IPS-15b (cell line): ENCODE results near the gene TBX2.
"Not testable (repeated sequence)": the region's sequence is repeated elsewhere in the genome, so short reads cannot be mapped to it uniquely, and the experiment has no call there.

Experiments
- H3K27me3 ChIP-seq: one replicate; pipeline ENCODE4 v1.6.1; 2013; ENCODE audit warnings: low read length; ENCODE audit not compliant: control insufficient read depth, insufficient read depth
- H3K36me3 ChIP-seq: one replicate; pipeline ENCODE4 v1.6.1; 2013; ENCODE audit warnings: low read length; ENCODE audit not compliant: control insufficient read depth, insufficient read depth
- H3K4me1 ChIP-seq: one replicate; pipeline ENCODE4 v1.6.1; 2013; ENCODE audit warnings: mild to moderate bottlenecking, low read length; ENCODE audit not compliant: control insufficient read depth, insufficient read depth
- H3K4me3 ChIP-seq: one replicate; pipeline ENCODE4 v1.5.1; 2013; ENCODE audit warnings: low read depth, low read length
- H3K9ac ChIP-seq: one replicate; pipeline ENCODE4 v1.6.1; 2013; ENCODE audit warnings: low read depth, mild to moderate bottlenecking, low read length
- H3K9me3 ChIP-seq: one replicate; pipeline ENCODE4 v1.6.1; 2013; ENCODE audit warnings: mild to moderate bottlenecking, low read length; ENCODE audit not compliant: control insufficient read depth, insufficient read depth

The TBX2 gene

DNA sequence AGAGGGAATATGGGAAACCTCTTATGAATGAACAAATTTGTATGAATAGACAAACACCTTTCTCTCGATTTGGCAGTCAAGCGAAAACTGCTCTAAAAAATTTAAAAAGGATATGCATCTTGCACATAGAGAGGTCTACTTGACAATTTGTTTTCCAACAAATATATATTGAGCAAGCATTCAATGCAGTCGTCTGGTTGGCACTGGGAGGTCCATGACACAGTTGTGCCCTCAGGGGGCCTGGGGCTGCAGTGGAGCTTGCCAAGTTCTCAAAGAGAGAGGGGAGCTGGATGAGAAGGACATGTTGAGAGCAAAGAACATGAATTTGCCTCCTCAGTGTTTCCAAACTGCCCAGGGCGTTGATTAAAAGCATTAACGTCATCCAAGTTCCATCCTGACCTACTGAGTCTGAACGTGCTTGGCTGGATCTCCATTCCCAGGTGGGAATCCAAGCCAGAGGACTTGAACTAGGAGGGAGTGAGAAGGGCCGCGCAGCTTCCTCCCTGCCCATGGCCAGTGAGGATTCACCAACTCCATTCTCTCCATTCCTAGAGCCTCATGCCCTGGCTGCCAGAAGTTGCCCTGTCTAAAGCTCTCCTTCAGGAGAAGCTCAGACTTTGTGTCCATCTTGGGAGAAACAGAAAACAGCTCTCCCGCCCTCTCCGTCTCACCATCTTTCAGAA is 24.5 kb downstream of the TBX2 start:
- no peak overlapping the region for H3K4me3 ChIP-seq
- no peaks in the 10 kb centered on the region for H3K9me3 ChIP-seq
- H3K36me3 ChIP-seq = no peaks in the 10 kb centered on the region
- no peak overlapping the region for H3K9ac ChIP-seq
- H3K27me3 ChIP-seq = peaks cover 30% of the 10 kb centered on the region
- H3K4me1 ChIP-seq = no peaks in the 10 kb centered on the region

DNA sequence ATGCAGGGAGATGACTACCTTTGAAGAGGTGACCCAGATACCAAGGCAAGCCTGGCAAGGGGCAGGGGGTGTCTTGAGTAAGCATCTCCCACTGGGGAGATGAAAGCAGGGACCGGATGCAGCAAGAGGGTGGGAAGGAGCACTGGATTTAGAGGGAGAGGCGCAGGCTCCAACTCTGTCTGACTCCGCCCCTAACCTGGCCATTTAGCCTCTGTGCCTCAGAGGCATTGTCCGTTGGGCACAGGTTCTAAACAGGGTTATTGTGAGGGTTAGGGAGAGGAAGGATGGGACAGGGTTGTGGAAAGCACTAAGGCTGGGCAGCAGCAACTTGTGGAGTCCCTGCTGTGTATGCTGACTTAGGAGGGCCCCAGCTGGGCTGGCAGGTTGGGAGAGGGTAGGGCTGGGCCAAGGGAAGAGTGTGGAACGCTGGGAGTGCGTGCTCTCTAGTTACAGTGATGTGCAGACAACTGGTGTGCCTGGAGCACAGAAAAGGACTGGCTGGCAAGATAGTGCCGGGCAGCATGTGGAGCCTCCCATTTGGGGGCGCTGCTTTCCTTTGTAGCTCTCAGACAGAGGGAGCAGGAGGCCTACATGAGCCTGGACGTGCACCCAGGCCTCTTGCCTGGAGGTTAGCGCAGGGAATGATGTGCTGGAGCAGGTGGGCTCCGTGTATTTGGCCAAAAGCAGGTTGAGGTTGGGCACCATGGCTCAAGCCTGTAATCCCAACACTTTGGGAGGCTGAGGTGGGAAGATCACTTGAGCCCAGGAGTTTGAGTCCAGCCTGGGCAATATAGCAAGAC is 26.2 kb downstream of the TBX2 start:
- Histone ChIP-seq H3K4me3 (peak overlapping the region; percentile 19), H3K9ac (no peak overlapping the region), H3K4me1 (no peaks in the 10 kb centered on the region), H3K9me3 (no peaks in the 10 kb centered on the region), H3K36me3 (no peaks in the 10 kb centered on the region), H3K27me3 (peaks cover 18% of the 10 kb centered on the region)

DNA sequence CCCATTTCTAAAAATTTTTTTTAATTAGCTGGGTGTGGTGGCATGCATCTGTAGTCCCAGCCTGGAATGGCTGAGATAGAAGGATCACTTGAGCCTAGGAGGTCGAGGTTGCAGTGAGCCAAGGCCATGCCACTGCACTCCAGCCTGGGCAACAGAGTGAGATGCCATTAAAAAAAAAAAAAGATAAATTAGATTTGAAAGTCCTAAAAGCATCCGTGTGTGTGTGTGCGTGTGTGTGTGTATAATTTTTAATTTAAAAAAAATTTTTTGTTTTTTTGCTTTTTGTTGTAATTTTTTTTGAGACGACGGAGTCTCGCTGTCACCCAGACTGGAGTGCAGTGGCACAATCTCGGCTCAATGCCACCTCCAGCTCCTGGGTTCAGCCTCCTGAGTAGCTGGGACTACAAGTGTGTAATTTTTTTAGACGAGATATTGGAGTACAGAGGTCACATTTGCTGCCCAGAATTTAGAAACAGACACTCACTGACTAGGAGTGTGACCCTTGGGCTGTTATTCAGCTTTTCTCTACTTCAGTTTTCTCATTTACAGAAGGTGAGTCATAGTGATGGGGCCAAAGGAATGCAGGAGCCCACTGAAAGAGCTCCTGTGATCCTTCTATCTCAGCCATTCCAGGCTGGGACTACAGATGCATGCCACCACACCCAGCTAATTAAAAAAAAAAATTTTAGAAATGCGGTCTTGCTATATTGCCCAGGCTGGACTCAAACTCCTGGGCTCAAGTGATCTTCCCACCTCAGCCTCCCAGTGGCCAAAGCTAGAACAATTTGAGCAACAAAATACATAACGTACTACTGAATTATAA is 27.1 kb downstream of the TBX2 start:
- peaks cover 10% of the 10 kb centered on the region for H3K27me3 ChIP-seq
- H3K9ac ChIP-seq = no peak overlapping the region
- H3K9me3 ChIP-seq = no peaks in the 10 kb centered on the region
- no peaks in the 10 kb centered on the region for H3K4me1 ChIP-seq
- no peak overlapping the region for H3K4me3 ChIP-seq
- H3K36me3 ChIP-seq = no peaks in the 10 kb centered on the region

DNA sequence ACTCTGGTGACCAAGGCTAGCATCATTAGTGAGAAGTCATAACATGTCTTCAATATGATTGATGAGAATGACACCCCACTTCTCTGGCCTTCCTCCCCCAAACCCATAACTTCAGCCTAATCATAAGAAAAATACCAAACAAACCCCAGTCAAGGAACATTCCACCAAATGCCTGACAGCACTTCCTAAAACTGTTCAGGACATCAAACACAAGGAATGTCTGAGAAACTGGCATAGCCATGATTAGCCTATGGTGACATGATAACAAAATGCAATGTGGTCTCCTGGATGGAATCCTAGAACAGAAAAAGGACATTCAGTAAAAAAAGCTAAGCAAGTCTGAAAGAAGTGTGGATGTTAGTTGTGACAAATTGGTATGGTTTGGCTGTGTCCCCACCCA is 27.9 kb downstream of the TBX2 start:
- no peaks in the 10 kb centered on the region for H3K36me3 ChIP-seq
- no peaks in the 10 kb centered on the region for H3K4me1 ChIP-seq
- H3K9ac ChIP-seq = no peak overlapping the region
- H3K4me3 ChIP-seq = no peak overlapping the region
- H3K27me3 ChIP-seq = peaks cover 6% of the 10 kb centered on the region
- no peaks in the 10 kb centered on the region for H3K9me3 ChIP-seq

DNA sequence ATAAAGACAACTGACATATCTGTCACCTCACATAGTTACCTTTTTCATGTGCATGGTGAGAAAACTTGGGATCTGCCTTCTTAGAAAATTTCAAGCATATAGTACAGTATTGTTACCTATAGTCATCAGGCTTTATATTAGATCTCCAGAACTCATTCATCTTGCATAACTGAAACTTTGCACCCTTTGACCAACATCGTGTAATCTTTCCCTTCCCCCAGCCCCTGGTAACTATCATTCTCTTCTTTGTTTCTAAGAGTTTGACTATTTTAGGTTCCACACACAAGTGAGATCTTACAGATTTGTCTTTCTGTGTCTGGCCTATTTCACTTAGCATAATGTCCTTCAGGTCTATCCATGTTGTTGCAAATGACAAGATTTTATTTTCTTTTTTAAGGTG is 29.6 kb downstream of the TBX2 start:
- Histone ChIP-seq H3K4me1 (no peaks in the 10 kb centered on the region), H3K4me3 (no peak overlapping the region), H3K36me3 (no peaks in the 10 kb centered on the region), H3K9me3 (no peaks in the 10 kb centered on the region), H3K9ac (no peak overlapping the region), H3K27me3 (peaks cover 2% of the 10 kb centered on the region)

DNA sequence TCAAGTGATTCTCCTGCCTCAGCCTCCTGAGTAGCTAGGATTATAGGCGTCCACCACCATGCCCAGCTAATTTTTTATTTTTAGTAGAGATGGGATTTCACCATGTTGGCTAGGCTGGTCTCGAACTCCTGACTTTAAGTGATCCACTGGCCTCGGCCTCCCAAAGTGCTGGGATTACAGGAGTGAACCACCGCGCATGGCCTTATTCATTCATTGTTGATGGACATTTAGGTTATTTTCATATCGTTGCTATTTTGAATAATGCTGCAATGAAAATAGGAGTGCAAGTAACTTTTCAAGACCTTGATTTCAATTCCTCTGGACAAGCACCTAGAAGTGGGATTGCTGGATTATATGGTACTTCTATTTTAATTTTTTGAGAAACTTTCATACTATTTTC is 30.2 kb downstream of the TBX2 start:
- H3K9me3 ChIP-seq, H3K36me3 ChIP-seq, H3K4me3 ChIP-seq, H3K27me3 ChIP-seq, H3K9ac ChIP-seq, H3K4me1 ChIP-seq: not testable (repeated sequence)

DNA sequence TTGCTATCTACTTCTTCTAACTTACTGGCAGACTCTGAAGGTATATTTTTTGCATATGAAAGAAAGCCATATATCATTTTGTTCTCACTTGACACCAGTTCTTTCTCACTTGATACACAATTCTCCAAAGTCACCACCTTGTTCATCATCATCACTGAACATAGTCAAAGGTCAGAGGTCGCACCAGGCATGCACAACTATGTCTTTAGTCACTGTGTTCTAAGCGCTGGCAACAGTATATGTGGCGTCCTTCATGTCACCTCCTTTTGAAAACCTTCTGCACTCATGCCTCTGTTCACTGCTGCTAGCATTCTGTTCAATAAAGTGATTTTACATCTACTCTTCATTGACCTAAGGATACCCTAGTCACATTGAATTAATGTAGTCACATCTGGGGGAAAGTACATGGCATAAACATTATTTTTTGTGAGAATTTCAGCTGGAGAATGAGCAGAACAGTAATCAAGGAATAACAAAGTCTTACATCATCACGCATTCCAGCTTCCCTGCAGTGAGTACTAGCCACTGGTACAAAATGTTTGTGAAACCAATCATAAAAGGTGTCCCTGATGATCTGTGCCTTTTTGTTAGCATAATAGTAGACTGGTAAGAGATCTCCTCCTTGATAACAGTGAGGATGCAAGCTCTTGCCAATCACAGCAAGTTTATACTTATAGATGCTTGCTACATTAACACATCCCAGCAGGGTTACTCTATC is 32.1 kb downstream of the TBX2 start:
- Histone ChIP-seq H3K9ac (no peak overlapping the region), H3K27me3 (no peaks in the 10 kb centered on the region), H3K4me1 (no peaks in the 10 kb centered on the region), H3K9me3 (no peaks in the 10 kb centered on the region), H3K36me3 (no peaks in the 10 kb centered on the region), H3K4me3 (no peak overlapping the region)

DNA sequence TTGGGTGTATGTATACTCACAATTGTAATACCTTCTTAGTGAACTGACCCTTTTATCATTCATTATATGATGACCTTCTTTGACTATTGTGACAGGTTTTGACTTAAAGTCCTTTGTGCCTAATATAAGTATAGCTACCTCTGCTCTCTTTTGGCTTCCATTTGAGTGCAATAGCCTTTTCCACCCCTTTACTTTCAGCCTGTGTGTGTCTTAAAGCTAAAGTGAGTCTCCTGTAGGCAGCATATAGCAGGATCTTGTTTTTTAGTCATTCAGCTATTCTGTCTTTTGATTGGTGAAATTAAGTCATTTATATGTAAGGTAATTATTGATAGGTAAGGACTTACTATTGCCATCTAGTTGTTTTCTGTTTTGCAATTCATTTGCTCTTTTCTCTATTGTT is 36.6 kb downstream of the TBX2 start:
- H3K4me3 ChIP-seq = no peak overlapping the region
- H3K9ac ChIP-seq = no peak overlapping the region
- no peaks in the 10 kb centered on the region for H3K36me3 ChIP-seq
- H3K4me1 ChIP-seq = no peaks in the 10 kb centered on the region
- H3K9me3 ChIP-seq = no peaks in the 10 kb centered on the region
- peaks cover 3% of the 10 kb centered on the region for H3K27me3 ChIP-seq

DNA sequence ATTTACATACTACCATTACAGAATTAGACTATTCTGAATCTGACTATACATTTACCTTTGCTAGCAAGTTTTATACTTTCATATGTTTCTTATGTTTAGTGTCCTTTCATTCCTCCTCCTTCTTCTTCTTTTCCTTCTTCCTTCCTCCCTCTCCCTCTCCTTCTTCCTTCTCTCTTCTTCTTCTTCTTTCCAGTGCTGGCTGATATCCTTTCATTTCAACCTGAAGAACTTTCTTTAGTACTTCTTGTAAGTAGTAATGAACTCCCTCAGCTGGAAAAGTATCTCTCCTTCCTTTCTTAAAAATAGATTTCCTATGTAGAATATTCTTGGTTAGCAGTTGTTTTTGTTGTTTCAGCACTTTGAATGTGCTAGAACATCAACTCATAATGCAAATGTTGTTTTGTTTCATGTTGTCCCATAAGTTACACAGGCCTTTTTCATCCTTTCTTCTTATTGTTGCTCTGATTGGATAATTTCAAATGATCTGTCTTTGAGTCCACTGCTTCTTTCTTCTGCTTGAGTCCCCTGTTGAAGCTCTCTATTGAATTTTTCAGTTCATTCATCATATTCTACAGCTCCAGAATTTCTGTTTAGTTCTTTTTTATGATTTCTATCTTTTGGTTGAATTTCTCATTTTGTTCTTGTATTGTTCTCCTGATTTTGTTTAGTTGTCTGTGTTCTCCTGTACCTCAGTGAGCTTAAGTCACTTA is 37.5 kb downstream of the TBX2 start:
- Histone ChIP-seq H3K36me3 (no peaks in the 10 kb centered on the region), H3K4me1 (no peaks in the 10 kb centered on the region), H3K9me3 (no peaks in the 10 kb centered on the region), H3K9ac (no peak overlapping the region), H3K27me3 (peaks cover 3% of the 10 kb centered on the region), H3K4me3 (no peak overlapping the region)

DNA sequence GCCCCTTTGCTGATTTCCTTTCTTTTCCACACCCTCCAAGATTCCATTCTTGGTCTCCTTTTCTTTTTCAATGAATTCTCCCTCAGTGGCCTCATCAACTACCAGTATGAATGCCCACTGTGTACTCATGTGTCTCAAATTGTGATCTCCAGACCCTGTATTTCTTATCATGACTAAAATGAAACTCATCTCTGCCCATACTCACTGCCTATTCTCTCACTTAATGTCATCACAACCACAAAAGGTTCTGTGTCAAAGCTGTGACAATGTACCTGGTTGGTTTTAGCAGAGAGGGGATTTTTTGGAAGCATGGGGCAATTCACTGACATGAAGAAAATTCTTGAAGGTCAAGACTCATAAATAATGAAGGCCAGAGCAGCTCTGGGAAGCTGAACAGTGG is 41.1 kb downstream of the TBX2 start:
- Histone ChIP-seq H3K4me1 (no peaks in the 10 kb centered on the region), H3K4me3 (no peak overlapping the region), H3K27me3 (peaks cover 19% of the 10 kb centered on the region), H3K36me3 (no peaks in the 10 kb centered on the region), H3K9me3 (no peaks in the 10 kb centered on the region), H3K9ac (no peak overlapping the region)

DNA sequence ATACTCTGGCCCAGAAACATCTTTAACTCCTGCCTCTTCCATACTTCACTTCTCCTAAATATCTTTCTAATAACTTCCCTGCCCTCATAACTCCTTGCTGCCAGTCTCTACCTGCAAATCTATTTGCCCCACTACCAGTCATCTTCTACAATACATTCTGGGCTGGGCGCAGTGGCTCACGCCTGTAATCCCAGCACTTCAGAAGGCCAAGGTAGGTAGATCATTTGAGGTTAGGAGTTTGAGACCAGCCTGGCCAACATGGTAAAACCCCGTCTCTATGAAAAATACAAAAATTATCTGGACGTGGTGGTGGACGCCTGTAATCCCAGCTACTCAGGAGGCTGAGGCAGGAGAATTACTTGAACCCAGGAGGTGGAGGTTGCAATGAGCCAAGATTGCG is 41.9 kb downstream of the TBX2 start:
- H3K4me1 ChIP-seq, H3K4me3 ChIP-seq, H3K9ac ChIP-seq, H3K9me3 ChIP-seq, H3K36me3 ChIP-seq: not testable (repeated sequence)
- peaks cover 25% of the 10 kb centered on the region for H3K27me3 ChIP-seq
